ENCODE data around the gene CCND3. TPM values are rescaled to one million over a fixed set of nuclear protein-coding genes. Genes with fewer than 3 reads are reported as not detected.

The CCND3 gene
- total RNA-seq, 2 donors from 2014 or later = 131 to 170 TPM

DNA sequence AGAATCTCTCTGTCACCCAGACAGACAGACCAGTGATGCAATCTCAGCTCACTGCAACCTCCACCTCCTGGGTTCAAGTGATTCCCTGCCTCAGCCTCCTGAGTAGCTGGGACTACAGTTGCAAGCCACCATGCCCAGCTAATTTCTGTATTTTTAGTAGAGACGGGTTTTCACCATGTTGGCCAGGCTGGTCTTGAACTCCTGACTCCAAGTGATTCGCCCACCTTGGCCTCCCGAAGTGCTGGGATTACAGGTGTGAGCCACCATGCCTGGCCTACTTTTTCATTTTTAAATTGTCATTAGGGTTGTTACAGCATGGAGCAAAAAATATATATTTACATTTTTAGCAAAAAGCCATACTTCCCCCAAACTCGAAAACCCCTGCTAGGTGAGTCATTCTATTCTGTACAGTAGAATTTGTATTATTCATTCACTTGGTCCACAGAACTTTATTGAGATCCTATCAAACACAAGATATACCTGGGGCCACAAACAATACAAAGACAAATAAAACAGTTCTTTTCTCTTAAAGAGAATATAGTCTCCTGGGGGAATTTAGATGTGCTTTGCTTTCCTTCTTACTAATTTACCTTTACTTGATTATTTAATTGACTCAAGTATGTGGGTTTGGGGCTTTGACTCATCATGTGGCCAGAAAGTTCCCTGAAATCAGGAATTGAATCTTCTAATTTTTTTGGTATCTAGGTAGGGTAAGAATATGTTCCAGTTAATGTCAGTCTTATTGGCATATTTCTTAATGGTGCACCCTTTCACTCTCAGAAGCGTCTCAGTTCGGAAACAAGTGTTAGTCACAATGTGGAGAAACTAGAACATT is 16.6 kb upstream of the CCND3 start:
- no peak for ATAC-seq (ENCODE audit: insufficient number of reproducible peaks, low FRiP score, low read depth)
- Histone ChIP-seq H3K36me3 (no peaks in the 10 kb centered on the region), H3K9me3 (no peaks in the 10 kb centered on the region), H3K4me3 (no peak overlapping the region), H3K27ac (no peak overlapping the region), H3K4me1 (ENCODE audit: control insufficient read depth in 1 of 2, low read depth in 2 of 2) (no peaks in the 10 kb centered on the region), H3K27me3 (replicated peaks; ENCODE audit: insufficient read depth) (no peaks in the 10 kb centered on the region)
- no peak for DNase-seq (ENCODE audit: low spot score)
- TF ChIP-seq, protein P1, sequence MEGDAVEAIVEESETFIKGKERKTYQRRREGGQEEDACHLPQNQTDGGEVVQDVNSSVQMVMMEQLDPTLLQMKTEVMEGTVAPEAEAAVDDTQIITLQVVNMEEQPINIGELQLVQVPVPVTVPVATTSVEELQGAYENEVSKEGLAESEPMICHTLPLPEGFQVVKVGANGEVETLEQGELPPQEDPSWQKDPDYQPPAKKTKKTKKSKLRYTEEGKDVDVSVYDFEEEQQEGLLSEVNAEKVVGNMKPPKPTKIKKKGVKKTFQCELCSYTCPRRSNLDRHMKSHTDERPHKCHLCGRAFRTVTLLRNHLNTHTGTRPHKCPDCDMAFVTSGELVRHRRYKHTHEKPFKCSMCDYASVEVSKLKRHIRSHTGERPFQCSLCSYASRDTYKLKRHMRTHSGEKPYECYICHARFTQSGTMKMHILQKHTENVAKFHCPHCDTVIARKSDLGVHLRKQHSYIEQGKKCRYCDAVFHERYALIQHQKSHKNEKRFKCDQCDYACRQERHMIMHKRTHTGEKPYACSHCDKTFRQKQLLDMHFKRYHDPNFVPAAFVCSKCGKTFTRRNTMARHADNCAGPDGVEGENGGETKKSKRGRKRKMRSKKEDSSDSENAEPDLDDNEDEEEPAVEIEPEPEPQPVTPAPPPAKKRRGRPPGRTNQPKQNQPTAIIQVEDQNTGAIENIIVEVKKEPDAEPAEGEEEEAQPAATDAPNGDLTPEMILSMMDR (IDR thresholded peaks at IDR 0.05) = no peak

DNA sequence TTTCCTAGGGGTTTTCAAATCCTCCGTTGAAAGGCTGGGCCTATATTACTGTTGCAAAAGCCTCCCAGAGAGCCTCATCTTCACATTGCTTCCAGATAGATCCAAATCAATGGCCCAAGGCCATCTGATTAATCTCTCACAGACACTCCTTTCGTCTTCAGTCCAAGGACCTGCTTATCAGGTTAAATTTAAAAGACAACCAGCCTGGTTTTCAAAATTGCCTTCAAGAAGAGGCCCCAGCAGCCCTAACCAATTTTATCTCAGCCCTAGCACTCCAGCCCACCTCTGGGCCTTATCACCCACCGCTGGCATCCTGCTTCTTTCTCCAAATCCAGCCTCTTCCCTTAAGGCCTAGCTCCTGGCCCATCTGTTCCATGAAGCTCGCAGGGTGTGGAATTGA is 15.5 kb upstream of the CCND3 start:
- no peaks in the 10 kb centered on the region for H3K36me3 ChIP-seq
- no peak for DNase-seq (ENCODE audit: low spot score)

DNA sequence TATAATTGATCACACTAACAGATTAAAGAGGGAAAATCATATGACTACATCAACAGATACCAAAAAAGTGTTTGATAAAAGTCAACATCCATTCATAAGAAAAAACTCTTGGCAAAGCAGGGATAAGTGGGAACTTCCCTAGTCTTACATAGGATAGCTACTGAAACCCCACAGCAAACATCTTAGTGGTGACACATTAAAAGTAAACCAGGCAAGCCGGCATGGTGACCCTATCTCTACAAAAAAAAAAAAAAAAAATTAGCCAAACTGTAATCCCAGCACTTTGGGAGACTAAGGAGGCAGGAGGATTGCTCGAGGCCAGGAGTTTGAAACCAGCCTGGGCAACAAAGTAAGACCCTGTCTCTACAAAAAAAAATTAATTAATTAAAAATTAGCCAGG is 13.8 kb upstream of the CCND3 start:
- Histone ChIP-seq H3K27me3 (replicated peaks; ENCODE audit: insufficient read depth) (no peaks in the 10 kb centered on the region), H3K9me3 (no peaks in the 10 kb centered on the region), H3K27ac (no peak overlapping the region), H3K36me3 (no peaks in the 10 kb centered on the region), H3K4me3 (no peak overlapping the region), H3K4me1 (ENCODE audit: control insufficient read depth in 1 of 2, low read depth in 2 of 2) (no peaks in the 10 kb centered on the region)
- TF ChIP-seq, protein P1 (IDR thresholded peaks at IDR 0.05) = no peak
- ATAC-seq (ENCODE audit: insufficient number of reproducible peaks, low FRiP score, low read depth) (no peak), DNase-seq (ENCODE audit: low spot score) (no peak)

More for the DNA sequence above, 15.5 kb upstream of the CCND3 start:
- Histone ChIP-seq H3K9me3 (no peaks in the 10 kb centered on the region), H3K4me1 (ENCODE audit: control insufficient read depth in 1 of 2, low read depth in 2 of 2) (no peaks in the 10 kb centered on the region), H3K27me3 (replicated peaks; ENCODE audit: insufficient read depth) (no peaks in the 10 kb centered on the region), H3K27ac (no peak overlapping the region), H3K4me3 (no peak overlapping the region)
- ATAC-seq (ENCODE audit: insufficient number of reproducible peaks, low FRiP score, low read depth) = no peak
- TF ChIP-seq, protein P1 (IDR thresholded peaks at IDR 0.05) = no peak

DNA sequence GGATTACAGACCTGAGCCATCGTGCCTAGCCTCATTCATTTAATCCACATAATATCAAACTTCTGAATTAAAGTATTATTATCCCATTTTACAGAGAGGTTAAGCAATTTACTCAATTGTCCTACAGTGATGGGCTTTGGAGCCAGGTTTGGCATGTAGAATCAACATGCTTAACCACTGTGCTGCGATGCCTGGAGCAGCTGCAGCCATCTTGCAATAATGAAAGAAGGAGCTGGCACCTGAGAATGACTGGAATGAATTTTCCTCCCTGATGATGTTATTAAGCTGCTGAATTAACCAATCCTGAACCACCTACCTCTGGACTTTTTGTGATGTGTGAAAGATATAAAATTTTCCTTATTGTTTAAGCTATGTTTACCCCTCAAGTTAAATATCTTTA is 13.1 kb upstream of the CCND3 start:
- H3K9me3 ChIP-seq = no peaks in the 10 kb centered on the region
- H3K4me1 ChIP-seq (ENCODE audit: control insufficient read depth in 1 of 2, low read depth in 2 of 2) = no peaks in the 10 kb centered on the region
- TF ChIP-seq, protein P1 (IDR thresholded peaks at IDR 0.05) = no peak
- H3K27ac ChIP-seq = no peak overlapping the region
- H3K27me3 ChIP-seq (replicated peaks; ENCODE audit: insufficient read depth) = no peaks in the 10 kb centered on the region
- no peak overlapping the region for H3K4me3 ChIP-seq
- no peaks in the 10 kb centered on the region for H3K36me3 ChIP-seq
- DNase-seq (ENCODE audit: low spot score) = no peak
- ATAC-seq (ENCODE audit: insufficient number of reproducible peaks, low FRiP score, low read depth) = no peak

DNA sequence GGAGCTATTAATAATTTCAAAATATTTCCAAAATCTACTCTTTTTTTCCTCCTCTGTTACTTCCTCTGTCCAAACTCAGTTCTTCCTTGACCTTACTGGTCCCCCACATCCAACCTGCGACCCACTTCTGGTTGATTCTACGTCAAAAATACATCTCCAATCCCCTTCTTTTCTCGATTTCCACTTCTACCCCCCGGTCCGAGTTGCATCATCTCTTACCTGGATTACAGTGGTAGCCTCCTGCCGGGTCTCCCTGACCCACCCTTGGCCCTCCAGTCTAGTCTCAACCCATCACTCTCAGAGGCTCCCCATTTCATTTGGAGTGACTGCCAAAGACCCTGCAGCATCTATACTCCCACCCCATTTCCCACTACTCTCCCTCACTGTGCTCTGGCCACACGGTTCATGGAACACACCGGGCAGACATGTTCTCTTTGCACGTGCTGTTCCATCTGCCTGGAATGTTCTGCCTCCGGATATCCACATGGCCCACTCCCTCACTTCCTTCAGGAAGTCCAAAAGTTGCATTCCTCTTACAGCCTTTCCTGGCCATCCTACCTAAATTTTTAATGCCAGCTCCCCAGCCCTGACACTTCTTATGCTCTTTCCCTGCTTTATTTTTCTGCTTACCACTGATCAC is 6.1 kb upstream of the CCND3 start:
- Histone ChIP-seq H3K9me3 (no peaks in the 10 kb centered on the region), H3K27me3 (replicated peaks; ENCODE audit: insufficient read depth) (no peaks in the 10 kb centered on the region), H3K27ac (no peak overlapping the region), H3K4me1 (ENCODE audit: control insufficient read depth in 1 of 2, low read depth in 2 of 2) (no peaks in the 10 kb centered on the region), H3K4me3 (no peak overlapping the region), H3K36me3 (no peaks in the 10 kb centered on the region)
- ATAC-seq (ENCODE audit: insufficient number of reproducible peaks, low FRiP score, low read depth) (no peak), DNase-seq (ENCODE audit: low spot score) (no peak)
- TF ChIP-seq, protein P1 (IDR thresholded peaks at IDR 0.05) = no peak
